Activated naive CD4-positive, alpha-beta T cell treated with anti-CD3 and anti-CD28 coated beads, Interleukin-2, amount 10 ng/mL, durations not matched to agents 7 days and 5 days (primary cell): ENCODE measurements around the gene ARRB1.

Experiments
- CTCF ChIA-PET: fragments of 350-600 bp; sonication (Branson Sonifier 250); formaldehyde crosslinking; loops from one replicate; lab custom pipeline; 2021; ENCODE audit warnings: antibody characterized with exemption; lab: Charles Lee
- DNase-seq: peaks from one replicate; pipeline ENCODE4 v3.0.0-alpha.2; 2020
- H3K27ac Mint-ChIP-seq: one replicate; pipeline ENCODE4 v1.8.0; 2021; ENCODE audit warnings: mild to moderate bottlenecking, moderate library complexity, mixed read lengths
- H3K27me3 Mint-ChIP-seq: one replicate; pipeline ENCODE4 v1.8.0; 2021; ENCODE audit warnings: mild to moderate bottlenecking, mixed read lengths
- H3K36me3 Mint-ChIP-seq: one replicate; pipeline ENCODE4 v1.8.0; 2021; ENCODE audit warnings: mixed read lengths
- H3K4me1 Mint-ChIP-seq: one replicate; pipeline ENCODE4 v1.8.0; 2021; ENCODE audit warnings: mixed read lengths
- H3K4me3 Mint-ChIP-seq: one replicate; pipeline ENCODE4 v1.8.0; 2021; ENCODE audit warnings: mild to moderate bottlenecking, moderate library complexity, mixed read lengths
- H3K9me3 Mint-ChIP-seq: one replicate; pipeline ENCODE4 v1.8.0; 2021; ENCODE audit warnings: mixed read lengths

The ARRB1 gene

DNA sequence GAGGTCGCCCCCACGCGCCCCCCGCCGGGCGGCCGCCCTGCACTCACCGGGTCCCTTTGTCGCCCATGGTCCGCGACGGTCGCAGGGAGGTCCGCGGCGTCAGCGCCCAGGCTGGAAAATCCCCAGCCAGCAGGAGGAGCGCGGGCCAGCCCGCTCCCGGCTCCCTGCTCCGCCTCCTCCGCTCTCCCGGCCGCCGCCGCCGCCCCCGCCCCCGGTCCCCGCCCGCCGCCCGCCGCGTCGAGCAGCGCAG, at the start of gene ARRB1:
Gene ARRB1, minus strand, starts transcription at position 121 of the 250 bp plus-strand sequence. Its CDS starts 54 bp downstream, at position 67.
- Mint-ChIP-seq H3K36me3 (no peaks in the 10 kb centered on the region), H3K27me3 (peaks cover 20% of the 10 kb centered on the region), H3K4me1 (peaks cover 48% of the 10 kb centered on the region), H3K27ac (peak within 1 kb of the TSS; percentile 92), H3K4me3 (peak within 1 kb of the TSS; percentile 88), H3K9me3 (no peaks in the 10 kb centered on the region)
- CTCF ChIA-PET, result interaction anchor here (1.0 to 1.8 kb wide), 3 partner anchors 12 to 30 kb away, joined by 3 to 5 read pairs (median 3); no protein-coding TSS in a partner anchor
- no peak for DNase-seq

DNA sequence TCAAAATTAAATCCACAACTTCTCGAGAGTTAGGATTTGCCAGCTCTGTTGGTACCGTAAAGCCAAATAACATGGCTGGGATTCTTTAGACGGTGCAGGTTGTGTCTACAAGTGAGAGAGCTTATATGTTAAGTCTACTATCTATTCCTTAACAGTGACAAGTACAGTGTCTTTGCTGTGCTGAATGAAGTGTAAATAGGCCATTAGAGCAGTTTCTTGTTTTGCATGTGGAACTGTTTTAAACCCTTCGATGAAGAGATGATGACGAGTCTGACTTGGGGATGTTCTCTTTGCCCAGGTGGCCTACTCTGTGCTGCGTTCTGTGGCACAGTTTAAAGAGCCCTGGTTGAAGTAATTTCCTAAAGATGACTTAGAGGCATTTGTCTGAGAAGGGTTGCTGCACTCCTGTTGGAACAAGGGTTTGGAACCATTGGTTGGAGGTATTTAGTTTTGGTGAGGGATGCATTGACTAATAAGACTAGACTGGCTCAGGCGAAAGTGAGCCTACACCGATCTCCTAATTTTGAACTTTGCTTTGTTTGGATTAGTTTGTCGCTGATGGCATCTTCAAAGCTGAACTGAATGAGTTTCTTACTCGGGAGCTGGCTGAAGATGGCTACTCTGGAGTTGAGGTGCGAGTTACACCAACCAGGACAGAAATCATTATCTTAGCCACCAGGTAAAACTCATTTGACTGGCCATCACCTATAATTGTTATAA, 48.8 kb upstream of the ARRB1 start:
- Mint-ChIP-seq H3K36me3 (peaks cover 52% of the 10 kb centered on the region), H3K9me3 (no peaks in the 10 kb centered on the region), H3K27me3 (peaks cover 11% of the 10 kb centered on the region), H3K4me1 (peaks cover 56% of the 10 kb centered on the region), H3K27ac (peak overlapping the region; percentile 94), H3K4me3 (peak overlapping the region; percentile 92)
- DNase-seq, result no peak
- CTCF ChIA-PET, result interaction anchor here (0.7 to 2.0 kb wide), 7 partner anchors 13 to 150 kb away, joined by 3 to 7 read pairs (median 3); no protein-coding TSS in a partner anchor

DNA sequence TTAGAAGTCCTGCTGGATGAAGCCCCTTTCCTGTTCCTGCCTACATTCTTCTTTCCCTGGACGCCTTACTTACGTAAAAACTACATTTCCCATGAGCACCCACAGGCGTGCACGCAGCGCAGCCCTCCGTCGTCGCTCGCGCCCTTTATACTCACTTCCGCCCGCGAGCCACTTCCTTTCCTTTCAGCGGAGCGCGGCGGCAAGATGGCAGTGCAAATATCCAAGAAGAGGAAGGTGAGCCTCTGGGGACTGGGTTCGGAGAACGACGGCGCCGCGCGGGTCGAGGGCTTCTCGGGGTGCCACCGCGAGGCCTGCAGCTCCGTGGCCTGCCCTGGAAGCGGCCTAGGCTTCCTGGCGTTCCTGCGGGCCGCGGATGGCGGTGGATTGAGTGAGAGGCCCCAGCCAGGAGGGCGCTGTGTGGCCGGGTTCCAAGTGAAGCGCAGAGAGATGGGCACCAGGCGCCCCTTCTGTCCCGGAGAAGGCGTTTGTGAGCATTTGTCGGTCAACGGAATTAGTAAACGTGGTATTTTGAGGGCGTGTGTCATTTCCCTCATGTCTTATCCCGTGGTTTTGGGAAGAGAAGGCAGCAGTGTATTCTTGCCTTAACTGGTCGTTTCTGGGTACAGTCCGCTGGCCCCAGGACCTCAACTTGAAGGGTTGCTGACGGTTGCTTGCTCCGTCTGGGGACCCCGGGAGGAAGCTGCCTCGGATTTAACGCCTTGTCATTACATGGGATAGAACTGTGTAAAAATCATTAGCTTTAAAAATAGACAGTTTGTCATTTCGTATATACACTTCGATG, 48.1 kb upstream of the ARRB1 start, which contains the start of gene RPS3:
Gene RPS3, plus strand, starts transcription at position 175 of the 802 bp plus-strand sequence. Its CDS starts 30 bp downstream, at position 205.
- peak; percentile 92 for DNase-seq
- peak within 1 kb of the TSS; percentile 94 for H3K27ac Mint-ChIP-seq
- peaks cover 54% of the 10 kb centered on the region for H3K4me1 Mint-ChIP-seq
- peaks cover 48% of the 10 kb centered on the region for H3K36me3 Mint-ChIP-seq
- CTCF ChIA-PET, result interaction anchor here (0.7 to 2.0 kb wide), 7 partner anchors 11 to 149 kb away, joined by 3 to 7 read pairs (median 3); no protein-coding TSS in a partner anchor
- H3K4me3 Mint-ChIP-seq, result peak within 1 kb of the TSS; percentile 92
- no peaks in the 10 kb centered on the region for H3K9me3 Mint-ChIP-seq
- peaks cover 18% of the 10 kb centered on the region for H3K27me3 Mint-ChIP-seq

DNA sequence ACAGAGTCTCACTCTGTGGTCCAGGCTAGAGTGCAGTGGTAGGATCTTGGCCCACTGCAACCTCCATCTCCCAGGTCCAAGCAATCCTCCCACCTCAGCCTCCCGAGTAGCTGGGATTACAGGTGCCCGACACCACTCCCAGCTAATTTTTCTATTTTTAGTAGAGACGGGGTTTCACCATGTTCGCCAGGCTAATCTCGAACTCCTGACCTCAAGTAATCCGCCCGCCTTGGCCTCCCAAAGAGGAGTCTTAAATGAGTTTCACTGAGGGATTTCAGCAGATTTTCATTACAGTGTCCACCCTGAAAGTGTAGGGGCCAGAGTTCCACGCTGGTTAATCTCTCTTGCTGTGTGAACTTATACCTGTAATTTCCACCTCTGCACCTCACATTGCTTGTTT, 47.4 kb upstream of the ARRB1 start:
- Mint-ChIP-seq H3K36me3 (peaks cover 41% of the 10 kb centered on the region), H3K4me3 (peak overlapping the region; percentile 92), H3K27ac (peak overlapping the region; percentile 94), H3K9me3 (no peaks in the 10 kb centered on the region), H3K27me3 (peaks cover 23% of the 10 kb centered on the region), H3K4me1 (peaks cover 47% of the 10 kb centered on the region)
- DNase-seq, result no peak
- CTCF ChIA-PET, result interaction anchor here (1.3 to 1.6 kb wide), 3 partner anchors 9 to 25 kb away, joined by 3 to 6 read pairs (median 3); no protein-coding TSS in a partner anchor

DNA sequence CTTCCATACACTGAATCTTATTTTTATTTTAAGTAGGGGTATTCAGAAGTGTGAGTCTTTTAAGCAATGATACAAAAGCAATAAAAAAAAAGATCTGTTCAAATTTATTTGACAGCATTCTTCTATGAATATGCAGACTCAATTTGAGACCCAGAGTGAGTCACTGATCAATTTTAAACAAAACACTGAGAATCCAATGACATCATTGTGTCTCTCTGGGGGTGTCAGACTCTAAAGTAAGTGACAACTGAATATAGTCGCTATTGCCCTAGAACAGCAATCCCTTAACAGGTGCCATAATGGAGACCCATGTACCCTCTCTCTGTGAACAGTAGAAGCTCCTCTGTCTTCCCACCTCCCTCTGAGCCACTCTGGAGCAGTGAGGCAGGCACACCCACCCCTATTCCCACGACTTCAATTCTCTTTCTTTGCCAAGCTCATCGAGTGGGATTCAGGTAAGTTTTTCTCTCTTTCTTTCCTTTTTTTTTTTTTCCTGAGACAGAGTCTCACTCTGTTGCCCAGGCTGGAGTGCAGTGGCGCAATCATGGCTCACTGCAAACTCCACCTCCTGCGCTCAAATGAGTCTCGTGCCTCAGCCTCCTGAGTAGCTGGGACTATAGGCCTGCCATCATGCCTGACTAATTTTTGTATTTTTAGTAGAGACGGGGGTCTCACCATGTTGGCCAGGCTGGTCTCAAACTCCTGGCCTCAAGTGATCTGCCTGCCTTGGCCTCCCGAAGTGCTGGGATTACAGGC, 42.8 kb upstream of the ARRB1 start:
- Mint-ChIP-seq H3K27ac (no peak overlapping the region), H3K27me3 (peaks cover 42% of the 10 kb centered on the region), H3K4me1 (peaks cover 10% of the 10 kb centered on the region), H3K9me3 (no peaks in the 10 kb centered on the region), H3K36me3 (no peaks in the 10 kb centered on the region), H3K4me3 (no peak overlapping the region)
- CTCF ChIA-PET, result interaction anchor here (1.5 kb wide), 1 partner anchor 137 kb away, joined by 3 read pairs; no protein-coding TSS in a partner anchor
- no peak for DNase-seq

DNA sequence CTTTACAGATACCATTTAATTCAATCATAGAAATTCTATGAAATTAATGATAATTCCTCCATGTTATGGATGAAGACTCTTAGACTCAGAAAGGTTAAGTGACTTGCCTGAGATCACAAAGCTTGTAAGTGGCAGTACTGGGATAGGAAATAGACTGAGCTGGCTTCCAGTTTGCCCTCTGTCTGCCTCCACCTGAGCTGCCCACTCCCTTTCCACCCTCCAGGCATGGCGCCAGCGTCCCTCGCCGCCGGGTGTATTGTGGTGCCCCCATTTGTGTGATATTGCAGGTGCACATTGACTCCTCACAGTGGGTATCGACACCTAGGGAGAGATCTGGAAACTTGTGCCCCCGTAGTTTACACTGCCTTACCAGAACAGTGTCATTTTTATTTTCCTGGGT, 38.5 kb upstream of the ARRB1 start:
- CTCF ChIA-PET, result interaction anchor here (0.6 to 12.9 kb wide), 8 partner anchors 55 to 188 kb away, joined by 3 to 389 read pairs (median 8); no protein-coding TSS in a partner anchor
- no peaks in the 10 kb centered on the region for H3K4me1 Mint-ChIP-seq
- H3K36me3 Mint-ChIP-seq, result no peaks in the 10 kb centered on the region
- no peaks in the 10 kb centered on the region for H3K9me3 Mint-ChIP-seq
- peaks cover 34% of the 10 kb centered on the region for H3K27me3 Mint-ChIP-seq
- DNase-seq, result no peak
- no peak overlapping the region for H3K4me3 Mint-ChIP-seq
- no peak overlapping the region for H3K27ac Mint-ChIP-seq

DNA sequence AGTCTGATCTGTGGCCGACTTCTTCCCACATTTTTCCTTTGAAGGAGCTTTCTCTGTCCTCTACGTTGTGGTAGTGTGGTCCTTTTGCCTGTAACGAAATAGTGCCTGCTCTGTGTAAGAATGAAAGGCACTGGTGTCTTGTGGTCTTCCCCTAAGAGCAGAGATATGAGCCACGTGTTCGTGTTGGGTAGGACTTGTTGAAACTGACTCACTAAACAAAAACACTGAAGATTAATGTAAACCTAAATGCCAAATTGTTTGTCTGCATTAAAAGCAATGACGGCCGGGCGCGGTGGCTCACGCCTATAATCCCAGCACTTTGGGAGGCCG, 37.8 kb upstream of the ARRB1 start:
- Mint-ChIP-seq H3K27me3 (peaks cover 31% of the 10 kb centered on the region), H3K4me3 (no peak overlapping the region), H3K9me3 (no peaks in the 10 kb centered on the region), H3K36me3 (no peaks in the 10 kb centered on the region), H3K27ac (no peak overlapping the region), H3K4me1 (peaks cover 6% of the 10 kb centered on the region)
- CTCF ChIA-PET, result interaction anchor here (0.7 to 12.9 kb wide), 11 partner anchors 17 to 185 kb away, joined by 3 to 389 read pairs (median 5); no protein-coding TSS in a partner anchor
- DNase-seq, result no peak

DNA sequence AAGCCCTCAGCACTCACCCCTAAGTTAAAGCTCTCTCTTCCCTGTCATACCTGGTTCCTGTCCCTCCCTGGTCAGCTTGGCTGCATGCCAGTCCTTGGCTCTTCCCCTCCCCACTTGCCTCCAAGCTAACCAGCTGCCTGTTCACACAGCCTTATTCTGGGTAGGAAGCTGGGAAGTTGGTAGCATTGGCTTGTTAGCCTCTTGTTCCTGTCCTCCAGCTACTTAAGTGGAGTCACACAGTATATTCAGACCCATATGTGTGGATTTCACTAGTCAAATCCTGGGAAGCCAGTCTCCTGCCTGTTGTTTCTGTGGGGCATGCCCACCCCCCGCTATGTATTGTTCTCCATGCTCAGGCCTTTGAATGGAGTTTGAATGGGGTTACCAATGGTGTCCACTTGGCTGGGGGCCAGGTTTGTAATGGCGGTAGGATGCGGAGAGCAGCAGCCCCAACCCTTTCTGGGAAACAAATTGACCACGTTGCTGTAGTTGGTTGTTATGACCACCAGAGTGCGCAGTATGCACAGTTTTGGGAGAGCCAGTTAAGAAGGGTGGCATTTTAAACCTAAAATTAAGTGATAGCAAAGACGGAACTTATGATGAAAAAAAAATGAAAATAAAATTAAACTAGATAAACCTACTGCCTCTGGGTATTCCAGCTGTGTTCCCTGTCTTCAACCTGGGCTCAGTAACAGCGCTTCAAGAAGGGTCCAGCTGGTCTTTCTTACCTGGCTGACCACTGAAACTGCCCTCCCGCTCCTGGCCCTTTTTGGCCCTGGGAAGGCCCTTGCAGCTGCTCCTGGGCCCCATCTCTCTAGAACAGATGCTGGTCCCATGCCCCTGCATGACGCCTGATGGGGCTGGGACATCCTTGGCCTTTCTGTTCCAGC, 37.2 kb upstream of the ARRB1 start:
- Mint-ChIP-seq H3K4me3 (no peak overlapping the region), H3K27ac (no peak overlapping the region), H3K9me3 (no peaks in the 10 kb centered on the region), H3K4me1 (peaks cover 12% of the 10 kb centered on the region), H3K36me3 (no peaks in the 10 kb centered on the region), H3K27me3 (peaks cover 29% of the 10 kb centered on the region)
- CTCF ChIA-PET, result interaction anchor here (0.7 to 12.9 kb wide), 26 partner anchors 9 to 208 kb away, joined by 3 to 389 read pairs (median 5); no protein-coding TSS in a partner anchor
- DNase-seq, result peak; percentile 82

DNA sequence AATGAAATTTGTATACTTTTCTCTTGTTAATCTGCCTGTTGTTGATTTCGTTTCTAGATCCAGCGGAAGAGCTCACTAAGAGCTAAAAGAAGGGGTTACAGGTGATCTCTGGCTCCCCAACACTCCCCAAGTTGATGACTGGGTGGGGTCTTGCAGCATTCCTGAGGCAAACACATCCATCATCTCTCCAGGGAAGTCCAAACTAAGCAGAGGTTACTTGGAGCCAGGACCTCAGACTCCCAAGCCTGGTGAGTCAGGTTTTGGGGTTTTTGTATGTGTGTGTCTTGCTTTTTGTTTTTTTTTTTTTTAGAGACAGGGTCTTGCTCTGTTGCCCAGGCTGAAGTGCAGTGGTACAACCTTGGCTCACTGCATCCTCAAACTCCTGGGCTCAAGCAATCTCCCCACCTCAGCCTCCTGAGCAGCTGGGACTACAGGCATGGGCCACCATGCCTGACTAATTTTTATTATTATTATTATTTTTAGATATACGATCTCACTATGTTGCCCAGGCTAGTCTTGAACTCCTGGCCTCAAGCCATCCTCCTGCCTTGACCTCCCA, 36.4 kb upstream of the ARRB1 start:
- no peak for DNase-seq
- H3K36me3 Mint-ChIP-seq, result no peaks in the 10 kb centered on the region
- H3K4me3 Mint-ChIP-seq, result no peak overlapping the region
- H3K27me3 Mint-ChIP-seq, result peaks cover 29% of the 10 kb centered on the region
- no peak overlapping the region for H3K27ac Mint-ChIP-seq
- CTCF ChIA-PET, result interaction anchor here (0.7 to 12.9 kb wide), 21 partner anchors 9 to 209 kb away, joined by 3 to 389 read pairs (median 5); no protein-coding TSS in a partner anchor
- peaks cover 19% of the 10 kb centered on the region for H3K4me1 Mint-ChIP-seq
- no peaks in the 10 kb centered on the region for H3K9me3 Mint-ChIP-seq

DNA sequence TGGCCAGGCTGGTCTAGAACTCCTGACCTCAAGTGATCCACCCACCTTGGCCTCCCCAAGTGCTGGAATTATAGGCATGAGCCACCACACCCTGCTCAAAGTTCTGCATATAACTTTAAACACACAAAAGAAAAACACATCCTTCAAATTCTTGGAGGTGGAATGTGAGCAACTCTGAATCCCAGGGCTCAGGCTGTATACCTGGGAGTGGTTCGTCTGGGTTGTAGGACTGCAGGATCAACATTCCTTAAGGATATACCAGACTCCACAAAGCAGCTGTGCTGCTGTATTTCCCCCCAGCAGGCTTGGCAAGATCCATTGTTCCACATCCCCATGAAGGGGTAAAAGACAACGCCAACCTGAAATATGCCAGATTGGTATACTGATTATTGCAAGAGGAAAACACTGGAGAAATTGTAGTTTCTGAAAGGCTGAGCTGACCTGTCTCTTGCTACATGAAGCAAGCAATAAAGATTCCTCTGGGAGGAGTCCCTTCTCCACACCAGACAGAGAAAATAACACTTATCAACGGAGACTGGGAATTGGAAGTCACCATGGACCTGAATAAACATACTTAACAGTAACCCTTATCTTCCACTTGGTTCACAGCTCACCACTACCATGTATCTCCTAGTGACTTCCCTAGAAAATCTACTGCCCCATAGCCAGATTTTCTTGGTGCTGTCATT, 35.6 kb upstream of the ARRB1 start:
- H3K27me3 Mint-ChIP-seq, result peaks cover 29% of the 10 kb centered on the region
- CTCF ChIA-PET, result interaction anchor here (1.3 to 12.9 kb wide), 11 partner anchors 13 to 145 kb away, joined by 3 to 389 read pairs (median 12); no protein-coding TSS in a partner anchor
- no peak overlapping the region for H3K4me3 Mint-ChIP-seq
- no peak for DNase-seq
- peaks cover 21% of the 10 kb centered on the region for H3K4me1 Mint-ChIP-seq
- no peaks in the 10 kb centered on the region for H3K36me3 Mint-ChIP-seq
- H3K9me3 Mint-ChIP-seq, result no peaks in the 10 kb centered on the region
- H3K27ac Mint-ChIP-seq, result no peak overlapping the region

DNA sequence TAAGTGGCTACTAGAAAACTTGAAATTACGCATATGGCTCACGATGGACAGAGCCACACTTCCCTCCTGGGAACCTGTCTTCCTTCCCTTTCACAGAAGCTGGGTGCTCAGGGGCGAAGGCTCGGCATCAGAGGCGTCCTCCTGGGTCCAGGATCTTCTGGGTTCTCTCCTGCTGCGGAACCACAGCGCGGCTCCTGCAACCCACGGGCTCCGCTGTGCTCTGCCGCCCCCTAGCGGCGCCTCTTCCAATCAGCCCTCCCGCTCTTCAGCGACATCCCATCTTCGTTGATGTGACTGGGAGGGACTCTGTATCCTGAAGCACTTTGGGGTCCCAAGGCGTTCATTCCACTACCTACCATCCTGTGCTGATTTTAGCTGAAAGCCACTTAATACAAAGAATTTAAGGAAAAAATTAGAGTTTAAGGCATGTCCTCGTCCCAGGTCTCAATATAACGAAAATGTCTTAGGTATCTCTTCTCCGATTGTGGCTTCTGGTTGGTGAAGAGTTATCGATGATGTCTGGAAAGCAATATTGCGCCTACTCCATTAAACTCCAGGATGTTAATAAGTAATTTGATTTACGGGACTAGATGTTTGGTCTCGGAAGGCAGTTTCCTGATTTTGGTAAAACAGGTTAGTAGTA, 33.1 kb upstream of the ARRB1 start:
- Mint-ChIP-seq H3K9me3 (no peaks in the 10 kb centered on the region), H3K4me1 (peaks cover 24% of the 10 kb centered on the region), H3K27me3 (peaks cover 14% of the 10 kb centered on the region), H3K36me3 (no peaks in the 10 kb centered on the region), H3K4me3 (no peak overlapping the region), H3K27ac (no peak overlapping the region)
- peak; percentile 77 for DNase-seq
- CTCF ChIA-PET, result interaction anchor here (0.7 to 12.9 kb wide), 16 partner anchors 10 to 147 kb away, joined by 3 to 389 read pairs (median 5); no protein-coding TSS in a partner anchor

DNA sequence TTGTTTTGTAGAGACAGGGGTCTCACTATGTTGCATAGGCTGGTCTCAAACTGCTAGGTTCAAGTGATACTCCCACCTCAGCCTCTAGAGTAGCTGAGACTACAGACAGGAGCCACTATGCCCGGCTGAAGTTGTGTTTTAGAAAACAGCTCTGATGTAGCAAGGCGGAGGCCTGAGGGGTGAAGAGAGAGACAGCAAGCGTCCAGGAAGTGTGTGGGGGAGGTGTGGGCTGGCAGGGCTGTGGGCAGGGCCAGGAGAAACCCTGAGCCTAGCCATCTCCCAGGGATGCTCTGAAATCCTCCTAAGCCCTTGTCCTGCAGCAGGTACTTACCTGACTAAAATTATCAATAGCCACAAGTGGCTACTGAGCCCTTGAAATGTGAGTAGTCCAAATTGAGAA, 31.8 kb upstream of the ARRB1 start:
- peak; percentile 64 for DNase-seq
- Mint-ChIP-seq H3K9me3 (no peaks in the 10 kb centered on the region), H3K27me3 (peaks cover 14% of the 10 kb centered on the region), H3K36me3 (no peaks in the 10 kb centered on the region), H3K27ac (peak overlapping the region; percentile 84), H3K4me1 (peaks cover 24% of the 10 kb centered on the region), H3K4me3 (no peak overlapping the region)
- CTCF ChIA-PET, result interaction anchor here (0.6 to 12.9 kb wide), 10 partner anchors 11 to 105 kb away, joined by 3 to 389 read pairs (median 7); no protein-coding TSS in a partner anchor
